ENCODE results near the gene TAS1R2.

TAS1R2 gene

GRCh38 chr1:18823438-18823837, 36.0 kb downstream of the TAS1R2 start:
- no peak for DNase-seq (ENCODE audit: low read depth, low spot score)

GRCh38 chr1:18820791-18821641, 38.4 kb downstream of the TAS1R2 start:
- peak; percentile 89 for DNase-seq (ENCODE audit: low read depth, low spot score)

- DNase-seq (ENCODE audit: low read depth, low spot score), result no peak
These were observed 39.3 kb downstream of the TAS1R2 start for GRCh38 chr1:18819986-18820790.

DNA sequence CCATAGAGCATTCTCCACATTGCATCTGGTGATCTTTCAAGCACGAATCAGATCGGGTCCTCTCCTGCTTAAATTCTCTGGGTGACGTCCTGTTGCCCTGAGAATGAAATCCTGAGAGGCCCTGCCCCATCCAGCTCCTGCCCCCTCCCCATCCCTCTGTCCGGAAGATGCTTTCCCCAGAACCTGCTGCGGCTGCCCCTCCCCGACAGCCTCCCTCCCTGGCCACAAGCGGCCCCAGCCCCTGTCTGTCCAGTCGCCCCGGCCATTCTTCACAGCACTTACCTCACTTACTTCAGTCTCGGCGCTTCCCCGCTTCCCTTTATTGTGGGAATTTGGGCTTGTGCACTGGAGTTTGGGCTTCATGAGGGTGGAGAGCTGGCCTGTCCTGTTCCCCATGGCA, 40.3 kb downstream of the TAS1R2 start:
- no peak for DNase-seq (ENCODE audit: low read depth, low spot score)

- no peak for DNase-seq (ENCODE audit: low read depth, low spot score)
These were observed 41.5 kb downstream of the TAS1R2 start for GRCh38 chr1:18817795-18818435.

DNA sequence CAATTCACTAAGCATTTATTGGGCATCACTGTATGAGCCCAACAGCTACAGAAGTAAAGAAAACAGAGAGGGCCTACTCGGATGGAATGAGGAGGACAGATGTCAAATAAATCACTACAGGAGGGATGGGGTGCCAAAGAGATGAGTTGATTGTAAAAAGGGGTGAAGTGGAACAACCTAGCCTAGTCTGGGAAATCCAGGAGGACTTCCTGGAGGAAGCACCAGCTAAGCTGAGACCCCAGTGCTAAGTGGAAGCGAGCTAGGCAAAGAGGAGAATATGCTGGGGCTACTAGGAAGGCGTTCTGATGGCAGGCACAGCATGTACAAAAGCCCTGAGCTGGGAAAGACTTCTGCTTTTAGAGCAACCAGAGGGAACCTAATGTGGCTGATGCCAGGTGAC, 42.1 kb downstream of the TAS1R2 start:
- no peak for DNase-seq (ENCODE audit: low read depth, low spot score)

GRCh38 chr1:18816808-18817207, 42.7 kb downstream of the TAS1R2 start:
- peak; percentile 16 for DNase-seq (ENCODE audit: low read depth, low spot score)

DNA sequence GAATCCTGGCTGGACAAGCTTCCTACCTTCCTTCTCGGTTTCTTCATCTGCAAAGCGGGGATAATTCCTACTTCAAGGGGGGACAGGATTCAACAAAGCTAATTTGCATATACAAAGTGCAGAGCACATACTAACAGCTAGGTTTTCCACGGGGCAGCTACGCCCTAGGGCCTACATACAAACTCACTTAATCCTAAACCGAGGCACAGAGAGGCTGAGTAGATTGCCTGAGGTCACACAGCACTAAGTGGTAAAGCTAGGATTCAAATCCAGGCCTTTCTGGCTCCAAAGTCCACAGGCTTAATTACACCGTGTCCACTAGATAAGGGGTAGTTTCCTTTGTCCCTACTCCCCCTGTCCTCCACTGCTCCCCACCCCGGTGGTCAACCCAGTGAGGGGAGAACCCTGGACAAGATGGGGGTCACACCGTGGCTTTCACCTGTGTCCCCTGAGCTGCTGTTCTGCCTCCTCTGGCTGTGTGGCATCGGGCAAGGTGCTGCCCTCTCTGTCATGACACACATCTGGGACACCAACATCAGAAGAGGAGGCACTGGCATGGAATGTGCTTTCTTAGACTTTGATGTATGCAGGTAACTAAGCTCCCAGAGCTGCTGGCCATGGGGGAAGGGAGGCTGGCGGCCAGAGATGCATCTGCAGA, 44.5 kb downstream of the TAS1R2 start:
- no peak for DNase-seq (ENCODE audit: low read depth, low spot score)

DNA sequence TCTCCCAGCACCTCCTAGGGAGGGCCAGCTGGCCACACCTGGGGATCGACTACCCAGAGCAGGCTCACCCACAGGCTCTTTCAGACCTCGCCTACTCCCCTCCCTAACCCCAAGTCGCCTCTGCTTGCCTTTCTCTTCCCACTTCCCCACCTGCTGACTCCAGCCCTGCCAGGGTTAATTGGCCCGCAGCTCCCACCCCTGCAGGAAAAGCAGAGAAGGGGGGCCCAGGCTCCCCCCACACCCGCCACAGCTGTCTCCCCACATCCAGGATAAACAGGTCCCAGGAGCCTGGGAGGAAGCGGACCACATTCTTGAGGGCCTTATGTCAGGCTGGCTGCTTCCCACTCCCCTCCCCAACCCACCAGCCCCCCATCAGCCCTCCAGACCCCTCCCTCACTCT, 45.0 kb downstream of the TAS1R2 start:
- peak; percentile 38 for DNase-seq (ENCODE audit: low read depth, low spot score)

DNA sequence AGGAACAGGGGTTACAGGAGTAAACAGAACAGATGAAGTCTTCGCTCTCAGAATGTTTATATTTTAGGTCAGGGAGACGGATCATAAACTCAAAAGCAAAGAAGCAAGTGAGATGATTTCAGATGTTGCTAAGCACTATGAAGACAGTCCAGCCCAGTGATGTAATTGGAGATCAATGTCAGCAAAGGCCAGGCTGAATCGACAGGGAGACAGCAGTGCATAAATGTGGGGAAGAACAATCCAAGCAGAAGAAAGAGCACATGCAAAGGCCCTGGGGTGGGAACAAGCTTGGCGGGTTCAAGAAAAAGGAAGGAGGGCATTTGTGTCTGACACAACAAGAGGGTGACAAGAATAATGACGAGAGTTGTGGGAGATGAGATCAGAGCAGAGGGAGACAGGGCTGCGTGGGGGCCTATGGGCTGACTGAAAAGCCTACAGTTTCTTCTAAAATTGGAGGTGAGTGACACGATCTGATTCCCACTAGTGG, 47.0 kb downstream of the TAS1R2 start:
- no peak for DNase-seq (ENCODE audit: low read depth, low spot score)

GRCh38 chr1:18811733-18812452, 47.6 kb downstream of the TAS1R2 start:
- DNase-seq (ENCODE audit: low read depth, low spot score), result no peak

- no peak for DNase-seq (ENCODE audit: low read depth, low spot score)
These were observed 49.2 kb downstream of the TAS1R2 start for GRCh38 chr1:18809953-18810899.

DNA sequence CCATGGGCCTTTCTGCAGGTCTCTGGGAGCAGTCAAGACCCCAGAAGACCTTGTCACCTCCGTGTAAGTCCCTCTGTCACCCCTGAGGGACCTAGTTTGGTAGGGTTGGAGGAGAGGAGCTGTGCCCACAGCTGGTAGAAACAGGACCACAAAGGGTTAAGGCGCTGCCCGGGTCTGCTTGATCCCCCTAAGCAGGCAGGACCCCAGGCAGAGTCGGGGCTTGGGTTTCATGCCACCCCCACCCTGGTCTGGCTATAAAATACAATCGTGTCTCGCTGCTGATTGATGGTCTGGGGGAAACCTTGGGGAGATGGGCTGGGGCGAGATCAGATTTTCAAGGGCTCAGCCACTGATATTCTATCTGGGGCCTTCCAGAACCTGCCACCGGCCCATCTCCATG, 50.9 kb downstream of the TAS1R2 start:
- no peak for DNase-seq (ENCODE audit: low read depth, low spot score)

GRCh38 chr1:18807334-18808063, 52.0 kb downstream of the TAS1R2 start:
- no peak for DNase-seq (ENCODE audit: low read depth, low spot score)

GRCh38 chr1:18805925-18806849, 53.3 kb downstream of the TAS1R2 start:
- peak; percentile 29 for DNase-seq (ENCODE audit: low read depth, low spot score)

GRCh38 chr1:18805150-18805879, 54.1 kb downstream of the TAS1R2 start:
- no peak for DNase-seq (ENCODE audit: low read depth, low spot score)

DNA sequence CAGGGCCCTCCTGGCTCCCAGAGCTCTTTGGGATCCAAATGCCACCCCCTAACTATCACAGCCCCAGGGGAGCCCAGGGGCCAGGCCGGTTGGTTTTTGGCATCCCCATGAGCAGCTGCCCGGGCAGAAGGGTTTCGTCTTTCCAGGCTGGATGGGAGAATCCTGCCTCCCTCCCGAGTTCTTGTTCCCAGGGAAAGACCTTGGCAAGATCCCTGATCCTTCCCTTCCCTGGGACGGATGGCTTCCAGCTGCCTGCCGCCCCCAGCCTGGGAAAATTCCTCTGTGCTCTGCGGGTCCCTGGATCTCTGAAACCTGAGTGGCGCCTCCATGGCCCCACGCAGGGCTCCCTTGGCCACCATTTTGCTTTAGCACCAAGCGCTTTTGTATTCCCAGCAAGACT, 55.6 kb downstream of the TAS1R2 start:
- DNase-seq (ENCODE audit: low read depth, low spot score), result no peak

All from astrocyte of the hippocampus (primary cell).